ENCODE measurements around the gene DCLK1. TPM values are rescaled to one million over a fixed set of nuclear protein-coding genes. Genes with fewer than 3 reads are reported as not detected.

Gene DCLK1
- total RNA-seq, 1 experiment from 2014 or later, result not detected

DNA sequence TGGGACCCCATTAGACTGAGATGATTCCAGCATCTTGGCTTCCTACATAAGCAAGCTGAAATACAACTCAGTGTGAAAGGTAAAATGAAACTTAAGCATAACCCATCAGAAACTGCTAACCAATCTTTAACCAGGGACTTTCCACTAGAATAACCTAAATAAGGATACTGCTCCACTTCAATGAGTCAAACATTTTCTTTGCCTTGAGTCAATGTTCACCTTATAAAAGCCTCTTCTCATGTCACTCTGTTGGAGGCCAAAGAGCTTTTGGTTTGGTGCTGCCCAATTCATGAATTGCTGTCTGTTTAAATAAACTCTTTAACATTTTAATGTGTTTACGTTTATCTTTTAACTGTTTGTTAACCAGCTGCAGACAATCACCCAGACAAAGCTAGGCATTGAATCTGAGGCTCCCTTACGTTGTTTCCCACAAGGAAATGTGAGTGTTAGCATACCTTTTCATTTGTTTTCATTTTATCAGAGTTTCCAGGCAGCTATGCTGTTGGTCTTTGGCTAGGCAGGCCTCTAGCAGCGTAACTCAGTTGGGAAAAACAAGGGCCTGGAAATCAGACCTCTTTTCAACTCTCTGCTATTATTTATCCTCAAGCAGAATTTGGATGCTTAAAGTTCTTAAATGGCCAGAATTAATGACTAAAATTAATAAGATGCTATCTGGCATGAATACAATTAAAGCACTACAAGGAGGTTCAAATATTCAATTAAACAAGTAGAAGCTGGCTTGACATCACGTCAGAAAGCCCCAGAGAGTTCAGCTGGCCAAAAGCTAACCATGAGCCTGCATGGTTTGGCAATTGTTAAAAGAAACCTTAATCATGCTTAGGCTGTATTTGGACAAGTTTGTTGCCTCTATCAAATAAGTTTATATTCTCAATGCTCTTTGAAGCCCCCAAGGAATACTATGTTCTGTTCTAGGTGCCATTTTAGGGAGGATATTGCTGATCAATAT lies 200.2 kb downstream of the DCLK1 start:
- ChIA-PET POLR2A (no interaction called here), CTCF (no interaction called here)

DNA sequence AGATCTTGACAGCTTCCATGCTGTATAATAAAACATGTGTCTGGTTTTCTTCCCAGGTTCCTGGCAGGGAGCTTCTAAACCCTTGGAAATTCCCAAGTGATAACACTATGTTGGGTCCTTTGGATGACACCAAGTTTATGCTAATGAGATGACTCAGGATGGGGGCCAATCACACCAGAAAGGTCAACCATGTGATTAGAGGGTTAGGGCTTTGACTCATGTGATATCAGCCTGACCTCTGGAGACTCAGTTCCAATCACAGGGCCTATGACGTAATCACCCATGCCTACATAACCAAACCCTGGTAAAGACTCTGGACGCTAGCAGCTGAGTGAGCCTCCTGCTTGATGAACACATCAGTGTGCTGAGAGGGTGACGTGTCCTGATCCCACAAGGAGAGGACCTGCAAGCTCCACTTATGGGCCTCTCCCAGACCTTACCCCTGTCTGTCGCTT lies 203.6 kb downstream of the DCLK1 start:
- POLR2A ChIA-PET, result no interaction called here
- intact Hi-C loops (cut with micrococcal nuclease; ENCODE audit: unreplicated experiment), result no loop called here
- Histone ChIP-seq H3K36me3 (ENCODE audit: control insufficient read depth, insufficient read depth, low read length) (no peaks in the 10 kb centered on the region), H3K27me3 (replicated peaks; ENCODE audit: control insufficient read depth, insufficient read depth, low read length) (no peaks in the 10 kb centered on the region), H3K4me1 (no peaks in the 10 kb centered on the region), H3K4me3 (ENCODE audit: low read depth, low read length) (no peak overlapping the region), H3K9me3 (0 out of 2 replicates have a peak, but pooled peaks cover 3% of the 10 kb centered on the region)
- Mint-ChIP-seq H3K4me3 (ENCODE audit: unreplicated experiment) (no peak overlapping the region), H3K27me3 (ENCODE audit: insufficient read depth, unreplicated experiment) (no peaks in the 10 kb centered on the region), H3K9me3 (ENCODE audit: unreplicated experiment) (peaks cover 7% of the 10 kb centered on the region), H3K36me3 (ENCODE audit: insufficient read depth, unreplicated experiment) (no peaks in the 10 kb centered on the region), H3K27ac (ENCODE audit: unreplicated experiment) (no peak overlapping the region), H3K4me1 (ENCODE audit: low read depth, unreplicated experiment) (no peaks in the 10 kb centered on the region)
- TF ChIP-seq, protein P1, sequence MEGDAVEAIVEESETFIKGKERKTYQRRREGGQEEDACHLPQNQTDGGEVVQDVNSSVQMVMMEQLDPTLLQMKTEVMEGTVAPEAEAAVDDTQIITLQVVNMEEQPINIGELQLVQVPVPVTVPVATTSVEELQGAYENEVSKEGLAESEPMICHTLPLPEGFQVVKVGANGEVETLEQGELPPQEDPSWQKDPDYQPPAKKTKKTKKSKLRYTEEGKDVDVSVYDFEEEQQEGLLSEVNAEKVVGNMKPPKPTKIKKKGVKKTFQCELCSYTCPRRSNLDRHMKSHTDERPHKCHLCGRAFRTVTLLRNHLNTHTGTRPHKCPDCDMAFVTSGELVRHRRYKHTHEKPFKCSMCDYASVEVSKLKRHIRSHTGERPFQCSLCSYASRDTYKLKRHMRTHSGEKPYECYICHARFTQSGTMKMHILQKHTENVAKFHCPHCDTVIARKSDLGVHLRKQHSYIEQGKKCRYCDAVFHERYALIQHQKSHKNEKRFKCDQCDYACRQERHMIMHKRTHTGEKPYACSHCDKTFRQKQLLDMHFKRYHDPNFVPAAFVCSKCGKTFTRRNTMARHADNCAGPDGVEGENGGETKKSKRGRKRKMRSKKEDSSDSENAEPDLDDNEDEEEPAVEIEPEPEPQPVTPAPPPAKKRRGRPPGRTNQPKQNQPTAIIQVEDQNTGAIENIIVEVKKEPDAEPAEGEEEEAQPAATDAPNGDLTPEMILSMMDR (IDR thresholded peaks at IDR 0.05; ENCODE audit: insufficient read depth in 1 of 2, low read depth in 1 of 2, low read length in 1 of 2, severe bottlenecking in 1 of 2, unreplicated experiment in 1 of 2), result no peak
- DNase-seq, result no peak
- BruUV-seq (replicated peaks), result no TSS peak
- CTCF ChIA-PET, result no interaction called here

More for the DNA sequence above, 200.2 kb downstream of the DCLK1 start:
- H3K9me3 ChIP-seq, result peaks cover 6% of the 10 kb centered on the region; the same call in 1 of the 2 replicates
- H3K4me3 ChIP-seq (ENCODE audit: low read depth, low read length), result no peak overlapping the region
- Mint-ChIP-seq H3K4me3 (ENCODE audit: unreplicated experiment) (no peak overlapping the region), H3K27ac (ENCODE audit: unreplicated experiment) (no peak overlapping the region), H3K4me1 (ENCODE audit: low read depth, unreplicated experiment) (no peaks in the 10 kb centered on the region), H3K9me3 (ENCODE audit: unreplicated experiment) (peaks cover 29% of the 10 kb centered on the region), H3K27me3 (ENCODE audit: insufficient read depth, unreplicated experiment) (no peaks in the 10 kb centered on the region), H3K36me3 (ENCODE audit: insufficient read depth, unreplicated experiment) (no peaks in the 10 kb centered on the region)
- no peaks in the 10 kb centered on the region for H3K27me3 ChIP-seq (replicated peaks; ENCODE audit: control insufficient read depth, insufficient read depth, low read length)
- TF ChIP-seq, protein P1 (IDR thresholded peaks at IDR 0.05; ENCODE audit: insufficient read depth in 1 of 2, low read depth in 1 of 2, low read length in 1 of 2, severe bottlenecking in 1 of 2, unreplicated experiment in 1 of 2), result no peak
- intact Hi-C loops (cut with micrococcal nuclease; ENCODE audit: unreplicated experiment), result no loop called here
- H3K4me1 ChIP-seq, result no peaks in the 10 kb centered on the region
- no peak for DNase-seq
- no TSS peak for BruUV-seq (replicated peaks)
- H3K36me3 ChIP-seq (ENCODE audit: control insufficient read depth, insufficient read depth, low read length), result no peaks in the 10 kb centered on the region

GRCh38 chr13:35926859-35927530 lies 204.2 kb downstream of the DCLK1 start:
- intact Hi-C loops (cut with micrococcal nuclease; ENCODE audit: unreplicated experiment), result no loop called here
- BruUV-seq (replicated peaks), result no TSS peak
- Mint-ChIP-seq H3K4me3 (ENCODE audit: unreplicated experiment) (no peak overlapping the region), H3K36me3 (ENCODE audit: insufficient read depth, unreplicated experiment) (no peaks in the 10 kb centered on the region), H3K27me3 (ENCODE audit: insufficient read depth, unreplicated experiment) (no peaks in the 10 kb centered on the region), H3K9me3 (ENCODE audit: unreplicated experiment) (peaks cover 1% of the 10 kb centered on the region), H3K4me1 (ENCODE audit: low read depth, unreplicated experiment) (no peaks in the 10 kb centered on the region), H3K27ac (ENCODE audit: unreplicated experiment) (no peak overlapping the region)
- no peak for DNase-seq
- Histone ChIP-seq H3K4me3 (ENCODE audit: low read depth, low read length) (no peak overlapping the region), H3K4me1 (no peaks in the 10 kb centered on the region), H3K36me3 (ENCODE audit: control insufficient read depth, insufficient read depth, low read length) (no peaks in the 10 kb centered on the region), H3K9me3 (no peaks in the 10 kb centered on the region), H3K27me3 (replicated peaks; ENCODE audit: control insufficient read depth, insufficient read depth, low read length) (no peaks in the 10 kb centered on the region)
- CTCF ChIA-PET, result no interaction called here
- TF ChIP-seq, protein P1 (IDR thresholded peaks at IDR 0.05; ENCODE audit: insufficient read depth in 1 of 2, low read depth in 1 of 2, low read length in 1 of 2, severe bottlenecking in 1 of 2, unreplicated experiment in 1 of 2), result no peak
- POLR2A ChIA-PET, result no interaction called here
